GM10847 (cell line): ENCODE measurements around the gene MCM9.

Experiments used
- POLR2A ChIP-seq: IDR thresholded peaks from 2 replicates; pipeline ENCODE4 v1.6.1; 2011; ENCODE audit not compliant: insufficient read length; ENCODE audit errors: extremely low read depth

MCM9 gene

GRCh38 chr6:118905084-118905483 lies 29.9 kb downstream of the MCM9 start:
- no peak for TF ChIP-seq POLR2A

- no peak for TF ChIP-seq POLR2A
Measured at GRCh38 chr6:118903691-118904090, 31.3 kb downstream of the MCM9 start.

- no peak for TF ChIP-seq POLR2A
Measured at GRCh38 chr6:118903138-118903537, 31.8 kb downstream of the MCM9 start.

- no peak for TF ChIP-seq POLR2A
Measured at GRCh38 chr6:118902726-118903125, 32.2 kb downstream of the MCM9 start.

- no peak for TF ChIP-seq POLR2A
Measured at GRCh38 chr6:118899948-118900347, 35.0 kb downstream of the MCM9 start.

- TF ChIP-seq POLR2A, result no peak
Measured at GRCh38 chr6:118897386-118897785, 37.6 kb downstream of the MCM9 start.

GRCh38 chr6:118896339-118897136 lies 38.4 kb downstream of the MCM9 start:
- TF ChIP-seq POLR2A, result no peak

- TF ChIP-seq POLR2A, result no peak
Measured at GRCh38 chr6:118895859-118896258, 39.1 kb downstream of the MCM9 start.

- TF ChIP-seq POLR2A, result no peak
Measured at GRCh38 chr6:118895261-118895560, 39.7 kb downstream of the MCM9 start.

GRCh38 chr6:118894425-118895260 lies 40.3 kb downstream of the MCM9 start:
- peak; percentile 51 for TF ChIP-seq POLR2A

- TF ChIP-seq POLR2A, result peak; percentile 23
Measured at GRCh38 chr6:118893807-118894424, 41.0 kb downstream of the MCM9 start, which contains the start of gene ASF1A. TSS of gene ASF1A (plus strand) at chr6:118894152. CDS start at chr6:118894414, 262 bp downstream.

- no peak for TF ChIP-seq POLR2A
Measured at GRCh38 chr6:118893064-118893806, 41.7 kb downstream of the MCM9 start.

- no peak for TF ChIP-seq POLR2A
Measured at GRCh38 chr6:118892355-118892991, 42.5 kb downstream of the MCM9 start.

GRCh38 chr6:118890997-118891790 lies 43.8 kb downstream of the MCM9 start:
- no peak for TF ChIP-seq POLR2A
